ENCODE data around the gene CTPS1. TPM values are rescaled to one million over a fixed set of nuclear protein-coding genes. Genes with fewer than 3 reads are reported as not detected.

Gene CTPS1, protein sequence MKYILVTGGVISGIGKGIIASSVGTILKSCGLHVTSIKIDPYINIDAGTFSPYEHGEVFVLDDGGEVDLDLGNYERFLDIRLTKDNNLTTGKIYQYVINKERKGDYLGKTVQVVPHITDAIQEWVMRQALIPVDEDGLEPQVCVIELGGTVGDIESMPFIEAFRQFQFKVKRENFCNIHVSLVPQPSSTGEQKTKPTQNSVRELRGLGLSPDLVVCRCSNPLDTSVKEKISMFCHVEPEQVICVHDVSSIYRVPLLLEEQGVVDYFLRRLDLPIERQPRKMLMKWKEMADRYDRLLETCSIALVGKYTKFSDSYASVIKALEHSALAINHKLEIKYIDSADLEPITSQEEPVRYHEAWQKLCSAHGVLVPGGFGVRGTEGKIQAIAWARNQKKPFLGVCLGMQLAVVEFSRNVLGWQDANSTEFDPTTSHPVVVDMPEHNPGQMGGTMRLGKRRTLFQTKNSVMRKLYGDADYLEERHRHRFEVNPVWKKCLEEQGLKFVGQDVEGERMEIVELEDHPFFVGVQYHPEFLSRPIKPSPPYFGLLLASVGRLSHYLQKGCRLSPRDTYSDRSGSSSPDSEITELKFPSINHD
- total RNA-seq, result 10 to 100 TPM; 11.1 to 14.0 TPM
- long read RNA-seq, transcript CTPS1-202 (19 exons, 3,201 nt), result major isoform, 21 of 39 reads
- long read RNA-seq, partial matches to known transcripts, result 9 of 39 reads
- long read RNA-seq, other reads (novel, unspliced or antisense), result 6 of 39 reads

DNA sequence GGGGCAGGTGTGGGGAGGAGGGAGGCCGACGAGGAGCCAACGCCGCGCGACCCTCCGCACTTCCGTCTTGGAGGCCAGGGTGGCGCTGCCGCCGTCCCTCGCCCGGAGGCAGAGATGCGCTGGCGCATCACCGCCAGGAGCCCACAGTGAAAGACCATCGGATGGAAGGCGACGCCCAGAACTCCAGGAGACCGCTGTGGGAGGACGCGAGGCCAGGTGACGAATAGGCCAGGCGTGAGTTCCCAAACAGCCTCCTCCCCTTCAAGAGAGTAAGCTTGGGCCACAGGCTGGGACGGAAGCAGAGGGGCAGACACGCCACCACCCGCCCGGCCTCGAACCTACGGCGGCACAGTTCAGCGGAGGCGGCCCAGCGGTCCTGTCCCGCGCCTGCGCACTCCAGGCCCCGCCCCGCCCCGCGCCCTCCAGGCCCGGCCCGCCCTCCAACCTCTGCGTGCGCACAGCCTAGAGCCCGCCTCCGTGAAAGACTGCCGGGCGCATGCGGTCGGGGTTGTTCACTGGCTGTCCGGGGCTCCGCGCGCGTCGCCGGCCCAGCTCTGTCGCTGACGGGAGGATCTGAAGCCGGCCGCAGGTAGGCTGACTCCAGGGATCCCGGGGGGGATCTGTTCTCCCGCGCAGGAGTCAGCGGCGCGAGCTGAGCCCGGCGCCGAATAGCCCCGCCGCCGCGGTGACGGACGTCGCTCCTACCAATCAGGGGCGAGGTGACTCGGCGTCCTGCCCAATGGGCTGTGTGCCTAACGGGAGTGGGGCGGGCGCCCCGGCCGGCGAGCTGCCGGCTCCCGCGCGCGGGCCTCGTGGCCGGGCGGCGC is at the start of gene CTPS1:
Gene CTPS1, plus strand, starts transcription at position 456 of the 827 bp plus-strand sequence. CDS start 3,595 bp downstream, outside the sequence.
- DNase-seq (peak; percentile 93 to 96), ATAC-seq (peak; percentile 93)
- intact Hi-C loops (cut with DNase I, micrococcal nuclease), result no loop called here

DNA sequence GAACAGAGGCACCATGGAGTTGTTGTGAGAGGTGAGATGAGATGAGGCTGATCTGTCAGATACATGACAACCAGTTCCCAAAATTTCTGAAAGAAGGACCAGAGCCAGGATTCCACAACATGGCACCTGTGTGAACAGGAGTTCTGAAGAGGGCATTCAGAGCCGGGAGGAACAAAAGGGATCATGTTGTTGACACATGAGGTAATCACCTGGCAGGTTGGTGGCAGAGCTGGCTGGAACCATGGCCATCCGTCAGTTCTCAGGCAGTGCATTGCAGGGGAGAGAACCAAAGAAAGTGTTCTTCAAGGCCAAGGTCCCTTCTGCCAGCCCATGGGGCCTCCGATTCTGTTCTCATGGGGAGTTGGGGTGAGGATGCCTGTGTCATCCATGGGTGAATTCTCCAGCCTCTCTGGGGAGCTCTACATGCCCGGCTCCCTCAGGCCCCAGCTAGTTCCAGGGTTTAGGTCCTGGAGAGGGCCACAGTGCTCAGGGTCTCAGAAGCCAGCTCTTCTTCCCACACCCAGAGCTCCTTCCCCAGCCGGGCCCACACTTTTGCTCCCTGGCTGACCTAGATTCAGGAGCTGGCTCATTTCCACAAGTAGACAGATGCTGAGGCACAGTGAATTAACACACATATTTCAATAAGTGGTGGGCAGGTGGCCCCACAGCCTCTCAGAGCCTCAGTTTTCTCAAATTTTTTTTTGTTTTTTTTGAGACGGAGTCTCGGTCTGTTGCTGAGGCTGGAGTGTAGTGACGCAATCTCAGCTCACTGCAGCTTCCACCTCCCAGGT is 49.1 kb upstream of the CTPS1 start:
- DNase-seq (no peak), ATAC-seq (no peak)
- intact Hi-C loops (cut with DNase I, micrococcal nuclease), result no loop called here

DNA sequence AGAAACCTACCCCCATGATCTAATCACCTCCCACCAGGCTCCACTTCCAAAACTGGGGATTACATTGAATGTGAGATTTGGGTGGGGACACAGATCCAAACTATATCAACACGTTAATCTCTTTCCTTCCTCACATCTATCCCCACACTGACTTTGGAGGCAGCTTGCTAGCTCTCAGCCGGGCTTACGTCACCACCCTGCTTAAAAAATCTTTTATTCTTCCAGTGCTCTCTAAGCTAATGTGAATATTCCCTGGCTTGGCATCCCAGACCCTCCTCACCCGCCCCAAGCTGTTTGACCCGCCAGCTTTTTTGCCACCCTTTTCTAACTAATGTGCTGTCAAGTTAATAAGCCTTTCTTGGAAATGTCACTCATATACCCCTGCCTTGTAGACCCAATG is 47.9 kb upstream of the CTPS1 start:
- no peak for DNase-seq
- ATAC-seq, result no peak
- intact Hi-C loops (cut with DNase I, micrococcal nuclease), result no loop called here

DNA sequence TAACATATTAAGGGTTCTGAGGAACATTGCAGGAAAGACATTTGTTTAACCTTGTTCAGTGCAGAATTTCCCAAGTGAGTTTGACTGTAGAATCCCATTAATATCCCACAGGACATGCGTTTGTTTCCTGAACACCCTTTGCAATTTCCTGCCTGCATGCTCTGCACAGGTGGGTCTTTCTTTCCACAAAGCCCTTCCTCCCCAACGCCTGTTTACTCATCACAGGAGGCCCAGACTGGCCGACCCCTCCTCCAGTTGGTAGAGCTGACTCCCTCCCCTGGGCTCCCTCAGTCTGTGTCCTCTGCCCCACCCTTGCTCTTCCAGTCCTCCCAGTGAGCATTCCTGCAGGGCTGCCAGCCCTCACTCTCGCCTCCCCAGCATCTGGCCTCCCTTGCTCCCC is 47.5 kb upstream of the CTPS1 start:
- DNase-seq (no peak), ATAC-seq (no peak)
- intact Hi-C loops (cut with DNase I, micrococcal nuclease), result no loop called here

DNA sequence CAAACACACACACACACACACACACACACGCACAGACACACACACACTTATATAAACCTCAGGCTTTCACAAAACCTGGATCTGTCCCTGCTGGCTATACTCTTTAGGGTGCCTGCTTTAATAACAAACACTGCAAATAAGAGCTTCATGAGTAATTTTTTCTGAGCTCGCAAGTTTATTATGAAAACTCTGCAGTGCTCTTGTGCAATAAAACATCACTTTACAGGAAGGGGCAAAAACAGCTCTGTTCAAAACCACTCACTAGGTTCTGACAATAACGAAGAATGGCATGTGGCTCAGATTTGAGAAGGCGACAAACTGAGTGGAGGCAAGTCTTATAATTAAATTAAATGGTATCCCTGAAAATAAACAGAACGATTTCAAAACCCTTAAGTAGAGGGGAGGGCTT is 42.6 kb upstream of the CTPS1 start:
- intact Hi-C loops (cut with DNase I, micrococcal nuclease), result no loop called here
- DNase-seq (no peak), ATAC-seq (no peak)

DNA sequence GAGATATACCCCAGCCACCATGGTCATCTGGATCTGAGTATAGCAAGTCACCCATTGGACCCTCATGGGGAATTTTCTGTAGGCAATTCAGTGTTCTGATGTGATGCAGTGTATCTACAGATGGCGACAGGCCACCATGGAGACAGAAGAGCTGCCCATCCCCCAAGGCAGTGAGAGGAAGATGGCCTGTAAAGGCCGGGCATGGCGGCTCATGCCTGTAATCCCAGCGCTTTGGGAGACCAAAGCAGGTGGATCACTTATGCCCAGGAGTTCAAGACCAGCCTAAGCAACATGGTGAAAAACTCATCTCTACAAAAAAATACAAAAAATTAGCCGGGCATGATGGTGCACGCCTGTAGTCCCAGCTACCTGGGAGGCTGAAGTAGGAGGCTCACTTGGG is 41.1 kb upstream of the CTPS1 start:
- ATAC-seq (no peak), DNase-seq (no peak)
- intact Hi-C loops (cut with DNase I, micrococcal nuclease), result no loop called here

DNA sequence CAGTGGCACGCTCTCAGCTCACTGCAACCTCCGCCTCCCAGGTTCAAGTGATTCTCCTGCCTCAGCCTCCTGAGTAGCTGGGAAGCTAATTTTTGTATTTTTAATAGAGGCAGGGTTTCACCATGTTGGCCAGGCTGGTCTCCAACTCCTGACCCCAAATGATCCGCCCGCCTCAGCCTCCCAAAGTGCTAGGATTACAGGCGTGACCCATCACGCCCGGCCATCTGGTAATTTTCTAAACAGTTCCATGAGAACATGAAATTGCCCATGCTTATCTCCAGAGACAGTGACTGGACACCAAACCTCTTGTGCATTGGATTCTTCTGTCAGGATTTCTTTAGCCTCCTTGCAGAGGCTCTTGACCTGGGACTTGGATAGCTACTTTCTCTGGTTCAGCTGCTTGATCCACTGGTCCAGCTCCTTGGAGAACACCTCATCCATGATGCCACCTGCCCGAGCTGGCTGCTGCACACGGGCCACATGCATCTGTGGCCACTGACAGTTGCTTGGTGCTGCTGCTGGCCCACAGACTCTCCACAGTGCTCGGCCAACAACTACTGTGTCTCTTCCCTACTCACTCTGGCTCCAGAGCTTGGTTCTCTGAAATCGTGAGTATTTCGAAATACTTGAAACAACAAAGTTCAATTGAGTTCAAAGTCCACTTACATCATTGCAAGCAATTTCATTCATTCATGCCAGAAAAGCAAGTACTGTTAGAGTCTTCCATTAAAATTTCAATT is 40.0 kb upstream of the CTPS1 start:
- intact Hi-C loops (cut with DNase I, micrococcal nuclease), result no loop called here
- peak; percentile 89 for ATAC-seq
- peak in 1 of 2 donors; percentile 12 for DNase-seq

DNA sequence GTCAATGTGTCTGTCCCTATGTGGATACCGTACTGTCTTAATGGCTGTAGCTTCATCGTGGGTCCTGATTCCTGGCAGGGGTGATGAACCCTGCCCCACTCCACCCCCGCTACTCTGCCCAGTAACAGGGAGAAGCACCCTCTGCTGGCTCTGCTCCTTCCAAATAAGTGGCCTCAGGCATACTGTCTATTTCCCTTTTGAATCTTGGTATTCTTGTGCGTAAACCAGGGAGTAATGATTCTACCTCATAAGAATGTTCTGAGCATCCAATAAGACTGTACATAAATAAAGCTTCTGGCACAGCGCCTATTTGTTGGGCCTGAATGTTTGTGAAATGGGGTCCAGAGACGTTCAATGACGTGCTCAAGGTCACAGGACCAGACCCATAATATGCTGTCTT is 35.2 kb upstream of the CTPS1 start:
- DNase-seq, result no peak
- intact Hi-C loops (cut with DNase I, micrococcal nuclease), result no loop called here
- no peak for ATAC-seq

DNA sequence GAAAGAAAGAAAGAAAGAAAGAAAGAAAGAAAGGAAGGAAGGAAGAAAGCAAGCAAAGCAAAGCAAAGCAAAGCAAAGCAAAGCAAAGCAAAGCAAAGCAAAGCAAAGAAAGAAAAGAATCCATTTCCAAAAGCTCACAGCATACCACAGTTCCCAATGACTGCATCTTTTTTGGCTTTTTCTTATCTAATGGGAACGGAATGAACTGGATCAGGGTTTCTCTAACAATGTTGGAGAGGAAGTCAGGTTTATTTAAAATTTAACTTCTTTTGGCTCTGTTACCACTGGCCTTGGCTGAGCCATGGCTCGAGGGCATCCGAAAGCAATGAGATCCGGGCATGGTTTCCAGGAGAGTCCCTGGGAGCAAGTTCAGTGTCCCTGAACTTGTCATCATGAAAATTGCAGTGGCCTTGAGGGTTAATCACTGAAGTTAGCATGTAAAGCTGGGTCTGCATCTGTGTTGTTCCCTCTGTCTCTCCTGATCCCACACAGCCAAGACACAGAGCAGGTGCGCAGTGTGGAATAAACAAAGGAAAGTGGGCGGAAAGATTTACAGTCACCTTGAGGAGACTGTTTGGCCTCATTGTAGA is 34.6 kb upstream of the CTPS1 start:
- intact Hi-C loops (cut with DNase I, micrococcal nuclease), result loop anchor here in 1 of 2 donors (5.0 kb wide), 1 partner anchor 78 kb away; no protein-coding TSS in a partner anchor
- ATAC-seq, result peak; percentile 60
- DNase-seq, result peak in 1 of 2 donors; percentile 33

DNA sequence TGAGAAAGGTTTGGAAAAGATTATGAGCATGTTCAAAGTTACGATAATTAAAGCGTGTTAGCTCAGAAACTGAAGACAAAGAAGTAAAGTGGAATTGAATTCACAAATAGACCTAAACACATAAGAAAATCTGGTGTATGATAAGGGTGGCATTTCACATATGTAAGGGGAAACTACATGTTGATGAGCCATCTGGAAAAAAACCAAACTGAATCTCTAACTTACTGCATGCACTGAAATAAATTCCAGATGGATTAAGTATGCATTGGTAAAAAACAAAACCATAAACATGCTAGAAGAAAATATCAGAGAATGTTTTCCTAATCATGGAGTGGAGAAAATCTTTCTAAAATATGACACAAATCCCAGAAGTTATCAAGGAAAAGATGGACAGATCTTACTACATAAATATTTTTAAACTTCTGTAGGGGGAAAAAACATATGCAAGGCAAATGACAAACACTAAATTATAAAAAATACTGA is 34.0 kb upstream of the CTPS1 start:
- ATAC-seq (no peak), DNase-seq (no peak)
- intact Hi-C loops (cut with DNase I, micrococcal nuclease), result loop anchor here in 1 of 2 donors (5.0 kb wide), 1 partner anchor 78 kb away; no protein-coding TSS in a partner anchor

DNA sequence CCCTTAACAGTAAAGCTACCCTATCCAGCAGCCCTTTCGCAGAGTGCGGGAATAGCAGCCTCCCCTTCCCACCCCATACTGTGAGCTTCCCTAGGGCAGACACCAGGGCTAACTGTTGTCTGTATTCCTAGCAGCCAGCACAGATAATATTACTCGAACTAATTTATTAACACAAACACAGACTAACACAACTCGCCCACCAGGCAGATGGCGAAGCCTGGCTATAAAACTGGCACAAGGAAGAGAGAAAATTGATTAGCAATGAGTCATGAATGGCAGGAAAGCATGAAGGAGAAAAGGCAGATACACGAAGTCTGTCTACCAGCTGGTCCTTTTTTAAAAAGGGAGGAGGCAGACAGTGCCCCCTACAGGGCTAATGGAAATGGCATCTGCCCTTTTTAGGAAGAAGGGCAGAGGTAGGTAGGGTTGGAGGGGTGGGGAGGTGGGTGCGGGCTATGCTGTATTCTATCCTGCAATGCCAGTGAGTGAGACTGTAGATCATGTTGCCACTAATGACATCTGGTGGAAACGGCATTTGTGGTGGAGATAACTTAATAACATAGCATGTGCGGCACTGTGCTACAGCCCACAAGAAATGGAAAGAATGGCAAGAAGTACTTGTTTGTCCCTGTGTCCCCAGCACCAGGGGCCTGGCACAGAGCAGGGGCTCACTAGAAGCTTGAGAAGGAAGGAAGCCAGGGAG is 30.6 kb upstream of the CTPS1 start:
- DNase-seq, result peak; percentile 32 to 59
- intact Hi-C loops (cut with DNase I, micrococcal nuclease), result loop anchor here in 1 of 2 donors (5.0 kb wide), 1 partner anchor 82 kb away; no protein-coding TSS in a partner anchor
- ATAC-seq, result peak; percentile 38

DNA sequence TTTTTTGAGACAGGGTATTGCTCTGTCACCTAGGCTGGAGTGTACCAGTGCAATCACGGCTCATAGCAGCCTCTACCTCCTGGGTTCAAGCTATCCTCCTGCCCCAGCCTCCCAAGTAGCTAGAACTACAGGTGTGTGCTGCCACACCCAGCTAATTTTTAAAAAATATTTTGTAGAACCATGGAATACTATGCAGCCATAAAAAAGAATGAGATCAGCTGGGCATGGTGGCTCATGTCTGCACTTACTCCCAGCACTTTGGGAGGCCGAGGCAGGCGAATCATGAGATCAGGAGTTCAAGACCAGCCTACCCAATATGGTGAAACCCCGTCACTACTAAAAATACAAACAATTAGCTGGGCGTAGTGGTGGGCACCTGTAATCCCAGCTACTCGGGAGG is 29.9 kb upstream of the CTPS1 start:
- intact Hi-C loops (cut with DNase I, micrococcal nuclease), result loop anchor here in 1 of 2 donors (5.0 kb wide), 1 partner anchor 82 kb away; no protein-coding TSS in a partner anchor

DNA sequence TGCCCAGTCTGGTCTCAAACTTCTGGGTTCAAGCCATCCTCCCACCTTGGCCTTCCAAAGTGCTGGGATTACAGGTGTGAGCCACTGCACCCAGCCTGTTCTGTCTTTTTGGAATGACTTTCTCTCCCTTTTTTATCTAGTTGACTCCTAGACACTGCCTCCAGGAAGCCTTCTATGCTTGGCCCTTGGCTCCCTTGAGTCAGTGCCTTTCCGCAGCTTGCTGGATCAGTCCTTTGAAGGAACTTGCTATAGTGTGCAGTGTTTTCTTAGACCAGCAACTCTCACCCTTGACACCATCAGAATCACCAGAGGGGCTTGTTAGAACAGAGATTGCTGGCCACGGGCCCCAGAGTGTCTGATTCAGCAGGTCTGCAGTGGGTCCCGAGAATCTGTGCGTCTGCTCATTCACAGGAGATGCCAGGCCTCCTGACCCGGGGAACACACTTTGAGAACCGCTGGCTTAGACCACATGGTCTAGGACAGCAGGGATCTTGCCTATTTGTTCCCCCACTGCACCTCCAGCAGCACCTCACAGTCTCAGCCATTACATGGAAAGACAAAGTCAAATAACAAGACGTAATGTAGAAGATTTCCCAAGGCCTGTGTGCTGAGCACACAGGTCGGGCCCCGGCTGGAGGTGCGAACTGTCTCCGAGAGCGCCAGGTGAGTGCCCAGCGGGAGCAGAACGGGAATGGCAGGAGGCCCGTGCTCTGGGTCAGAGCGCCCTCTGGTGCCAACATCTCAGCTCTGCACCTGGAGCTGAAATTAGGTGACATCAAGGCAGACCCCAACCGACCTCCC is 27.4 kb upstream of the CTPS1 start:
- intact Hi-C loops (cut with DNase I, micrococcal nuclease), result loop anchor here (2.0 to 10.0 kb wide), 4 partner anchors 103 to 327 kb away; no protein-coding TSS in a partner anchor
- ATAC-seq, result peak; percentile 94
- DNase-seq, result peak; percentile 53 to 73

More for the DNA sequence above, 29.9 kb upstream of the CTPS1 start:
- DNase-seq (no peak), ATAC-seq (no peak)

DNA sequence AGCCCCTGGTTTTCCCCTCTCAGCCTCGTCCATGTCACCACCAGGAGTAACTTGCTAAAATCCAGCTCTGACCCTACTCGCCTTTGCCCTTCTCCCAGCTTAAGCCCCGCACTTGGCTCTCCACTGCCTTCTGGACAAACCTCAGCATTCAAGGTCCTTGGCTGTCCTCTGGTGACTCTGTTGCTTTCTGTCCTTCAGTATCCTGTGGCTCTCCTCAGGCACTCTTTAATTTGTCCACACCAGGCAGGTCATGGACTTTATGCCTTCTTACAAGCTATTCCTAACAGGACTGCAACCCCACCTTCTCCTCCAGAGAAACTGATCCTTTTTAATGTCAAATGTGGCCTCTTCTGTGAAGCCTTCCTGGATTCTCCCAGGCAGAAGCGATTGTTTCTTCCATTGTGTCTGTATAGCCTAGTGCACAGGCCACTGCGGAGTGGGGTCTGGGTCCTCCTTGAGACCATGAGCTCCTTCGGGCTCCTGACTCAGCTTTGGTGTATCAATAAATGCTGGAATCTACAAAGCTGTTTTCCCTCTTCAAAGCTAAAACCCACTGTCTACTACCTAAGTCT is 26.7 kb upstream of the CTPS1 start:
- intact Hi-C loops (cut with DNase I, micrococcal nuclease), result loop anchor here (2.0 to 10.0 kb wide), 4 partner anchors 104 to 328 kb away; no protein-coding TSS in a partner anchor
- DNase-seq, result no peak

DNA sequence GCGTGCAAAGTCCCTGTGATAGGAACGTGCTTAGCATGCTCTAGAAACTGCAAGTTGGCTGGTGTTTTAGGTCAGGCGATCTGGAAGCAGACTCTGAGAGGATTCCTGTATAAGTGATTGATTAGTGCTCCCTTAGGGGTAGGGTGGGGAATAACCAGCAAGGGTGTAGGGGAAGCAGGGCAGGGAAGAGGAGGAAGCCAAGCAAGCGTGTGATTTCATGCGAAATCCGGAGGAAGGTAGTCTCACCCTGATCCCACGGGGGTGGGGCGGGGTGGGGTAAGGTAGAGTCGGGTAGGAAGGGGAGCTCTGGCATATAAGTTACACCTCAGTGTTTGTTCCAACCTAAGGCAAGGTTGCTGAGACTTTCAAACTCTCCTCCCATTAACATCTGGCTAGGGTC is 24.9 kb upstream of the CTPS1 start:
- DNase-seq, result no peak
- intact Hi-C loops (cut with DNase I, micrococcal nuclease), result loop anchor here (5.0 to 10.0 kb wide), 3 partner anchors 107 to 330 kb away; no protein-coding TSS in a partner anchor

More for the DNA sequence above, 26.7 kb upstream of the CTPS1 start:
- peak; percentile 37 for ATAC-seq

More for the DNA sequence above, 24.9 kb upstream of the CTPS1 start:
- no peak for ATAC-seq
